HG03060 (cell line): ENCODE results near the gene ABCA1.
"Not testable (repeated sequence)": the region's sequence is repeated elsewhere in the genome, so short reads cannot be mapped to it uniquely, and the experiment has no call there.

Experiments used
- ATAC-seq: cut with Tn5 transposase; IDR thresholded peaks from one replicate; pipeline ENCODE4 v1.9.1; 2021; ENCODE audit warnings: low read depth, moderate number of reproducible peaks; ENCODE audit not compliant: unreplicated experiment

The ABCA1 gene

GRCh38 chr9:104927912-104928740 is at the start of gene ABCA1:
Gene ABCA1, minus strand, starts transcription at chr9:104928155. Its CDS starts 24,476 bp downstream, at chr9:104903679.
- no peak for ATAC-seq

- ATAC-seq: no peak
These were observed 49.6 kb upstream of the ABCA1 start for GRCh38 chr9:104977580-104977979.

GRCh38 chr9:104977168-104977567 is 49.2 kb upstream of the ABCA1 start:
- ATAC-seq: no peak

GRCh38 chr9:104975966-104976595 is 48.1 kb upstream of the ABCA1 start:
- ATAC-seq: not testable (repeated sequence)

- no peak for ATAC-seq
These were observed 46.4 kb upstream of the ABCA1 start for GRCh38 chr9:104974053-104974962.

GRCh38 chr9:104972242-104972866 is 44.4 kb upstream of the ABCA1 start:
- no peak for ATAC-seq

- ATAC-seq: no peak
These were observed 43.6 kb upstream of the ABCA1 start for GRCh38 chr9:104971511-104971910.

GRCh38 chr9:104970271-104970987 is 42.5 kb upstream of the ABCA1 start:
- no peak for ATAC-seq

- no peak for ATAC-seq
These were observed 41.2 kb upstream of the ABCA1 start for GRCh38 chr9:104969116-104969515.

- ATAC-seq: peak; percentile 86
These were observed 40.3 kb upstream of the ABCA1 start for GRCh38 chr9:104968025-104968982.

- ATAC-seq: no peak
These were observed 35.1 kb upstream of the ABCA1 start for GRCh38 chr9:104963076-104963475.

GRCh38 chr9:104961701-104962359 is 33.9 kb upstream of the ABCA1 start:
- ATAC-seq: no peak

GRCh38 chr9:104961238-104961637 is 33.3 kb upstream of the ABCA1 start:
- ATAC-seq: no peak

GRCh38 chr9:104960662-104961061 is 32.7 kb upstream of the ABCA1 start:
- no peak for ATAC-seq

- ATAC-seq: no peak
These were observed 30.8 kb upstream of the ABCA1 start for GRCh38 chr9:104958751-104959150.

GRCh38 chr9:104958006-104958405 is 30.1 kb upstream of the ABCA1 start:
- not testable (repeated sequence) for ATAC-seq

- no peak for ATAC-seq
These were observed 23.5 kb upstream of the ABCA1 start for GRCh38 chr9:104951487-104951886.

- no peak for ATAC-seq
These were observed 22.9 kb upstream of the ABCA1 start for GRCh38 chr9:104950838-104951237.
